Upper lobe of left lung (tissue), 4 donors: ENCODE data around the gene GPR176.

Experiments
- CTCF ChIP-seq, 6 experiments: fragments of 450-650 bp in 4 of 6; fragments of 200-600 bp in 2 of 6; sonication (generic) in 2 of 6; IDR thresholded peaks; one replicate each; pipeline ENCODE4 v1.5.1; 2016 to 2019; ENCODE audit warnings: antibody characterized with exemption in 6 of 6
- POLR2A ChIP-seq, 4 donors: fragments of 450-650 bp; IDR thresholded peaks; one replicate each; pipeline ENCODE4 v1.5.1; 2016 to 2017; ENCODE audit warnings: antibody characterized with exemption in 4 of 4, mild to moderate bottlenecking in 2 of 4

- TF ChIP-seq POLR2A (IDR thresholded peaks at IDR 0.05) (no peak), CTCF (IDR thresholded peaks at IDR 0.05) (no peak)
These were observed 41.0 kb upstream of the GPR176 start for GRCh38 chr15:39961051-39961450.
